ENCODE data around the gene CASP3.

- TF ChIP-seq, protein P1, sequence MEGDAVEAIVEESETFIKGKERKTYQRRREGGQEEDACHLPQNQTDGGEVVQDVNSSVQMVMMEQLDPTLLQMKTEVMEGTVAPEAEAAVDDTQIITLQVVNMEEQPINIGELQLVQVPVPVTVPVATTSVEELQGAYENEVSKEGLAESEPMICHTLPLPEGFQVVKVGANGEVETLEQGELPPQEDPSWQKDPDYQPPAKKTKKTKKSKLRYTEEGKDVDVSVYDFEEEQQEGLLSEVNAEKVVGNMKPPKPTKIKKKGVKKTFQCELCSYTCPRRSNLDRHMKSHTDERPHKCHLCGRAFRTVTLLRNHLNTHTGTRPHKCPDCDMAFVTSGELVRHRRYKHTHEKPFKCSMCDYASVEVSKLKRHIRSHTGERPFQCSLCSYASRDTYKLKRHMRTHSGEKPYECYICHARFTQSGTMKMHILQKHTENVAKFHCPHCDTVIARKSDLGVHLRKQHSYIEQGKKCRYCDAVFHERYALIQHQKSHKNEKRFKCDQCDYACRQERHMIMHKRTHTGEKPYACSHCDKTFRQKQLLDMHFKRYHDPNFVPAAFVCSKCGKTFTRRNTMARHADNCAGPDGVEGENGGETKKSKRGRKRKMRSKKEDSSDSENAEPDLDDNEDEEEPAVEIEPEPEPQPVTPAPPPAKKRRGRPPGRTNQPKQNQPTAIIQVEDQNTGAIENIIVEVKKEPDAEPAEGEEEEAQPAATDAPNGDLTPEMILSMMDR (IDR thresholded peaks at IDR 0.05; ENCODE audit: low read depth, low read length, poor library complexity, severe bottlenecking): no peak
- TF ChIP-seq EZH2phosphoT487 (IDR thresholded peaks at IDR 0.05; ENCODE audit: borderline replicate concordance, low read length): no peak
These were observed 2.7 kb upstream of the CASP3 start for GRCh38 chr4:184651899-184652298.
